Adrenal gland (tissue), 5 donors: ENCODE data around the gene TMEM238L.

Source experiments
- POLR2A ChIP-seq, 2 donors: fragments of 450-650 bp; IDR thresholded peaks; one replicate each; pipeline ENCODE4 v1.6.1; 2017; ENCODE audit warnings: antibody characterized with exemption in 2 of 2, mild to moderate bottlenecking in 2 of 2, moderate library complexity in 1 of 2
- TF ChIP-seq, protein P1 (sequence below), 6 experiments: fragments of 450-650 bp in 4 of 6; fragments of 200-600 bp in 2 of 6; sonication (generic) in 1 of 6; IDR thresholded peaks; 1 replicate in 5 of 6; 2 replicates in 1 of 6; pipeline versions ENCODE4 v1.5.1 to v1.8.0; 2016 to 2021; ENCODE audit warnings: antibody characterized with exemption in 6 of 6, mild to moderate bottlenecking in 2 of 6, moderate library complexity in 1 of 6
- donor health status: DM: no; HTN: no; CAD: no.

DNA sequence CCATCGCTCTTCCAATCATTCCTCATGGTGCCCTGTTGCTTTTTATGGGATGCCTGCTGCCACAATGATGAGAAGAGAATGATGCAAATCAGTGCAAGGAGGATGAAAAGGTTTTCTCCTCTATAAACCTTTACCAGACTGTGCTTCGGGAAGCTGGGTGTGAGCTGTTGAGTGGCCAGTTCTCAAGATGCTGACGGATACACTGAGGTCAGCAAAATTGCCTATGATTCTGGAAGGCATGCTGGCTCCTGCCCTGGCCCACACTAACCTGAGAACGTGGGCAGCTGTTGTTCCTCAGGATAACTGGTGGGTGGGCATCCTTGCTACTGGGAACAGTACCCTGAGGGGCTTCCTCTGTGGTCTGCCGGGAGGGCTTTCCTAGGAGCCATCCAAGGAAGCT lies 34.8 kb upstream of the TMEM238L start:
- TF ChIP-seq, protein P1, sequence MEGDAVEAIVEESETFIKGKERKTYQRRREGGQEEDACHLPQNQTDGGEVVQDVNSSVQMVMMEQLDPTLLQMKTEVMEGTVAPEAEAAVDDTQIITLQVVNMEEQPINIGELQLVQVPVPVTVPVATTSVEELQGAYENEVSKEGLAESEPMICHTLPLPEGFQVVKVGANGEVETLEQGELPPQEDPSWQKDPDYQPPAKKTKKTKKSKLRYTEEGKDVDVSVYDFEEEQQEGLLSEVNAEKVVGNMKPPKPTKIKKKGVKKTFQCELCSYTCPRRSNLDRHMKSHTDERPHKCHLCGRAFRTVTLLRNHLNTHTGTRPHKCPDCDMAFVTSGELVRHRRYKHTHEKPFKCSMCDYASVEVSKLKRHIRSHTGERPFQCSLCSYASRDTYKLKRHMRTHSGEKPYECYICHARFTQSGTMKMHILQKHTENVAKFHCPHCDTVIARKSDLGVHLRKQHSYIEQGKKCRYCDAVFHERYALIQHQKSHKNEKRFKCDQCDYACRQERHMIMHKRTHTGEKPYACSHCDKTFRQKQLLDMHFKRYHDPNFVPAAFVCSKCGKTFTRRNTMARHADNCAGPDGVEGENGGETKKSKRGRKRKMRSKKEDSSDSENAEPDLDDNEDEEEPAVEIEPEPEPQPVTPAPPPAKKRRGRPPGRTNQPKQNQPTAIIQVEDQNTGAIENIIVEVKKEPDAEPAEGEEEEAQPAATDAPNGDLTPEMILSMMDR (IDR thresholded peaks at IDR 0.05), result no peak
- no peak for TF ChIP-seq POLR2A (IDR thresholded peaks at IDR 0.05)
